GM10248 (cell line): Measurements from ENCODE around the gene C2orf80.
"Not testable (repeated sequence)": the region's sequence is repeated elsewhere in the genome, so short reads cannot be mapped to it uniquely, and the experiment has no call there.

Experiments used
- CTCF ChIA-PET: fragments of 300-600 bp; sonication (Branson Sonifier 250); formaldehyde crosslinking; extraction: SDS; loops from one replicate; lab custom pipeline; 2021; ENCODE audit warnings: antibody characterized with exemption; lab: Yijun Ruan, JAX
- POLR2A ChIA-PET: fragments of 350-650 bp; sonication (Branson Sonifier 250); formaldehyde crosslinking; extraction: SDS; loops from one replicate; lab custom pipeline; 2020; ENCODE audit warnings: antibody characterized with exemption; lab: Yijun Ruan, JAX
- DNase-seq: peaks from one replicate; pipeline ENCODE4 v3.0.0; 2012; ENCODE audit errors: extremely low spot score
- TF ChIP-seq, protein P1 (sequence below): IDR thresholded peaks from 2 replicates; pipeline ENCODE4 v1.5.1; 2012; ENCODE audit warnings: mild to moderate bottlenecking, low read depth; ENCODE audit errors: extremely low read depth, missing control alignments, control extremely low read depth

C2orf80 gene

DNA sequence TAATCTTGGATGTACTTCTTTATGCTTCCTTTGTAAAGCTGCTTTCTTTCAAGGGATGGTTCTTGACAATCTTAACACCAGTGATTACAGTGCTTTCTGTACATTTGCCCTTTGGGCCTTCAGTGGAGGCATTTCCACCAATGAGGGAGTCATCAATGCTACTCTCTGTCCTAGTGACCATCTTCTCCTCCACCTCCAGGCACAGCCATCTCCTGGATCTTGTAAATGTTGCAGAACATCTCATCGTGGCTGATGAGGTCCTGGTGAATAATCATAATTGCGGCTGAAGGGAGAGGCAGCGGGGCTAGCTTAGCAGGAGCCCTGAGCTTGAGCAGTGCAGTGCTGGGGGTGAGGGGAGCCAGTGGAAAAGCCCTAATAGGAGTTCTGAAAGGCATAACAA, 32.5 kb upstream of the C2orf80 start:
- ChIA-PET CTCF (interaction anchor here (1.9 kb wide), 1 partner anchor 47 kb away, joined by 5 read pairs; no protein-coding TSS in a partner anchor), POLR2A (no interaction called here)
- no peak for DNase-seq
- TF ChIP-seq, protein P1, sequence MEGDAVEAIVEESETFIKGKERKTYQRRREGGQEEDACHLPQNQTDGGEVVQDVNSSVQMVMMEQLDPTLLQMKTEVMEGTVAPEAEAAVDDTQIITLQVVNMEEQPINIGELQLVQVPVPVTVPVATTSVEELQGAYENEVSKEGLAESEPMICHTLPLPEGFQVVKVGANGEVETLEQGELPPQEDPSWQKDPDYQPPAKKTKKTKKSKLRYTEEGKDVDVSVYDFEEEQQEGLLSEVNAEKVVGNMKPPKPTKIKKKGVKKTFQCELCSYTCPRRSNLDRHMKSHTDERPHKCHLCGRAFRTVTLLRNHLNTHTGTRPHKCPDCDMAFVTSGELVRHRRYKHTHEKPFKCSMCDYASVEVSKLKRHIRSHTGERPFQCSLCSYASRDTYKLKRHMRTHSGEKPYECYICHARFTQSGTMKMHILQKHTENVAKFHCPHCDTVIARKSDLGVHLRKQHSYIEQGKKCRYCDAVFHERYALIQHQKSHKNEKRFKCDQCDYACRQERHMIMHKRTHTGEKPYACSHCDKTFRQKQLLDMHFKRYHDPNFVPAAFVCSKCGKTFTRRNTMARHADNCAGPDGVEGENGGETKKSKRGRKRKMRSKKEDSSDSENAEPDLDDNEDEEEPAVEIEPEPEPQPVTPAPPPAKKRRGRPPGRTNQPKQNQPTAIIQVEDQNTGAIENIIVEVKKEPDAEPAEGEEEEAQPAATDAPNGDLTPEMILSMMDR: no peak

DNA sequence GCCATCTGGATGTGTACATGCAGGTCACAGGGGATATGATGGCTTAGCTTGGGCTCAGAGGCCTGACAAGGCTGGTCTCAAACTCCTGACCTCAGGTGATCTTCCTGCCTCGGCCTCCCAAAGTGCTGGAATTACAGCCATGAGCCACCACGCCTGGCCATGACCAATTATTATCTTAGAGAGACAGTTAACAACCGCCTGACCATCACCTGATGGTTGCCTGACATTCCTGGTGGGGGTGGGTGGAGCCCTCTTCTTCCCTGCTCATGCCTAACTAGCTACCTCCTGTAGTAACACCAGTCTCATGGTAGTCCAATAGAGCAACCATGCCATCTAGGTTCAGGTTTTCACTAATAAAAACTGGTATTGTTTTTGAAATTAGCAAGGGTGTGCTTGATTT, 32.0 kb upstream of the C2orf80 start:
- POLR2A ChIA-PET: not testable (repeated sequence)
- CTCF ChIA-PET: interaction anchor here (1.9 kb wide), 1 partner anchor 46 kb away, joined by 5 read pairs; no protein-coding TSS in a partner anchor

DNA sequence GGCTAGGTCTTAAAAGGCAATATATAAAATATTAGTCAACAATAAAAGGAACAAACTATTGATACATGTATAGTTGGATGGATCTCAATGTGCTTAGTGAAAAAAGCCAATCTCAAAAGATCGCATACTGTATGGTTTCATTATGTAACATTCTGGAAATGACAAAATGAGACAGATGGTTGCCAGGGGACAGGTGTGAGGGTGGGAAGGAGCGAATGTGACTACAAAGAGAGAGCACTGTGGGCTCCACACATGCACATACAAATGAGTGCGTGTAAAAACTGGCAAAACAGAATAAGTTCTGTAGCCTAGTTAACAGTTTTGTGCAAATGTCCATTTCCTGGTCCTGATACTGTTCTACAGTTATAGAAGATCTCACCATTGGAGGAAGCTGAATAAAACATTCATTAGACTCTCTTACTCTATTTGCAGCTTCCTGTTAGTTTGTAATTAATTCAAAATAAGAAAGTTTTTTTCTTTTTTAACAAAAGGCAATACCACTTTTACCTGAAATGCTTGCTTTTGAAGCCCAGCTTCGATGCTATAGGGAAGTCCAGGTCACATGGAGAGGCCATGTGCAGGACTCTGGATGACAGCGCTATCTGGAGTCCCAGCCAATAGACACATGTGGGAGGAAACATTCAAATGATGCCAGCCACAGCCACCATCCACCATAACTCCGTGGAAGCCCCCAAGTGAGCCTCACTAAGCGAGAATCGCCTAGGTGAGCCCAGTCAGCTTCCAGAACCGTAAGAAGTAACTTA, 21.0 kb upstream of the C2orf80 start:
- ChIA-PET CTCF (no interaction called here), POLR2A (no interaction called here)
- DNase-seq: no peak
- TF ChIP-seq, protein P1: no peak

More for the DNA sequence above, 32.0 kb upstream of the C2orf80 start:
- DNase-seq: not testable (repeated sequence)

DNA sequence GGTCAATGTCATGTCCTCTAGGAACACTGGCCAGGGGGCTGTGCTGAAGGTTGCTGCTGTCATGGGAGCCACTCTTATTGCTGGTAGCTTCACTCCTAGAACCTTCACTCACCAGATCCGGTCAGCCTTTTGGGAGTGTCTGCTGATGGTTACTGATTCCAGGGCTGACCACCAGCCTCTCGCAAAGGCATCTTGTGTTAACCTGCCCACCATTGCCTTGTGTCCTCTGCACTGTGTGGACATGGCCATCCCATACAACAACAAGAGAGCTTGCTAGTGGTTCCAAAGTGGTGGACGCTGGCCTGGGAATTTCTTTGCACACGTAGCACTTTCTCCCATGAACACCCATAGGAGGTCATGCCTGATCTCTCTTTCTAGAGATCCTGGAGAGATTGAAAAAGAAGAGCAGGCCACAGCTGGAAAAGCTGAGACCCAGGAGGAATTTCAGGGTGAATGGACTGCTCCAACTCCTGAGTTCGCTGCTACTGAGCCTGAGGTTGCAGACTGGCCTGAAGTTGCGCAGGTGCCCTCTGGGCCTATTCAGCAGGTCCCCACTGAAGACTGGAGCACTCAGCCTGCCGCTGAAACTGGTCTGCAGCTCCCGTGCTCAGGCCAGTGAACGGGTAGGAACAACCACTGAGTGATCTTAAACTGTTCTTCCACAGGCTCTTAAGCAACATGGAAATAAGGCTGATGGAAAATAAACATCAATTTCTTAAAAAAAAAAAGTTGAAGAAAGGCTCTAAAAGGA, 18.7 kb upstream of the C2orf80 start:
- TF ChIP-seq, protein P1: no peak
- CTCF ChIA-PET: no interaction called here
- no peak for DNase-seq
- POLR2A ChIA-PET: no interaction called here

DNA sequence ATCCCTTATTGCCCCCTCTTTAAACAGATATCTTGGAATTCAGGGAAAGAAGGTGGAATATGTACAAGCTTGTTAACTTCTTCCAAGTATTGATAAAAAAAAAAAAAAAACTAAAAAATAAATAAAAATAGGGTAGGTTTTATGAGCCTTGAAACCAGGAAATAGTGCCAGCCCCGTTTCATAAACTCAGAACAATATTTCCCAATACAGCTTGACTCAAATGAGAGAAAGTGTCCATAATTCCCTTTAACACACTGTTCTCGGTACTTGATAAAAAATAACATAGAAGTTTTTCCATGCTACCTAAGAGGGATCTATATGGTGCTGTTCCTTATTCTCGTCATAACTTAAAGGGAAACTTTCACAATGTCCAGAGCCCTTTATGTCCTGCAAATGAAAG, 17.9 kb upstream of the C2orf80 start:
- ChIA-PET POLR2A (no interaction called here), CTCF (no interaction called here)
- DNase-seq: no peak
- TF ChIP-seq, protein P1: no peak

DNA sequence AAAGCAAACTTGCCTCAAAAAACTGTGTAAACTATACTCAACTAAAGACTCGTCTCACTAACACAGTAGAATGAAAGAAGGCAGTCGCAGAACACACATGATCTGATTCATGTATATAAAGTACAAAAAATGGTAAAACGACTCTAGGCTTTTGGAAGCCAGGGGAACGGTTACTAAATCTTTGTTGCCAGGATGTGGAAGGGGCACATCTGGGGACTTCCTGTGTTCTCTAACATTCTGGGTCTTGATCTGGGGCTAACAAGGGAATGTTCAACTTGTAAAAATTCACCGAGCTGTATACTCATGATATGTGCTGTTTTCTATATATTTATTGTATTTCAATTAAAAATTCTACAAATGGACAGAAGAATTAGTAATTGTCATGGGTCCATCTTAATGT, 14.3 kb upstream of the C2orf80 start:
- POLR2A ChIA-PET: no interaction called here
- DNase-seq: no peak
- TF ChIP-seq, protein P1: no peak
- CTCF ChIA-PET: no interaction called here

DNA sequence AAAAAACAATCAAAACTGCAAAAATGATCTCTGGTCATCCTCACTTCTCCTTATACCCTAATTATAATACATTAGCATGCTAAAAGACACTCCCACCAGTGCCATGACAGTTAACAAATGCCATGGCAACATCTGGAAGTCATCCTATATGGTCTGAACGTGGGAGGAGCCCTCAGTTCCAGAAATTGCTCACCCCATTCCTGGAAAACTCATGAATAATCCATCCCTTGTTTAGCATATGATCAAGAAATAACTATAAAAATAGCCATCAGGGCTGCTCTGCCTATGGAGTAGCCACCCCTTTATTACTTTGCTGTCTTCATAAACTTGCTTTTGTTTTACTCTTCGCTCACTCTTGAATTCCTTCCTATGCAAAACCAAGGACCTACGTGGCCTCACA, 5.7 kb upstream of the C2orf80 start:
- ChIA-PET CTCF (no interaction called here), POLR2A (no interaction called here)
- DNase-seq: no peak
- TF ChIP-seq, protein P1: no peak
